Mammary epithelial cell (primary cell): ENCODE measurements around the gene UQCRQ.

Experiments
- CTCF ChIP-seq, 2 donors: IDR thresholded peaks in 1 of 2; conservative IDR thresholded peaks in 1 of 2; 2 replicates each; pipeline ENCODE4 v1.5.1; 2011 to 2012; ENCODE audit warnings: inconsistent platforms in 2 of 2, low read length in 2 of 2, mild to moderate bottlenecking in 2 of 2, control low read depth in 1 of 2, low read depth in 1 of 2; ENCODE audit not compliant: insufficient read depth in 1 of 2; ENCODE audit errors: extremely low read depth in 1 of 2
- EZH2 ChIP-seq: IDR thresholded peaks from 2 replicates; pipeline ENCODE4 v1.6.1; 2012; ENCODE audit warnings: low read length, inconsistent platforms, borderline replicate concordance

- TF ChIP-seq CTCF (conservative IDR thresholded peaks at IDR 0.05 in 1 of 2, IDR thresholded peaks at IDR 0.05 in 1 of 2; ENCODE audit: extremely low read depth in 1 of 2, insufficient read depth in 1 of 2, low read depth in 1 of 2, low read length in 2 of 2) (no peak), EZH2 (no peak)
Measured at GRCh38 chr5:132901730-132902129, 35.3 kb downstream of the UQCRQ start.
